ENCODE data around the gene CKS2. TPM values are rescaled to one million over a fixed set of nuclear protein-coding genes. Genes with fewer than 3 reads are reported as not detected.

Gene CKS2
- polyA plus RNA-seq, 1 donor from 2014 or later, result 48.5 TPM

GRCh38 chr9:89284076-89284475 lies 26.9 kb upstream of the CKS2 start:
- Histone ChIP-seq H3K4me3 (ENCODE audit: low read length) (no peak overlapping the region), H3K27me3 (ENCODE audit: insufficient read depth, low read depth, low read length) (no peaks in the 10 kb centered on the region), H3K9me3 (ENCODE audit: low read length) (no peaks in the 10 kb centered on the region)

GRCh38 chr9:89291741-89292140 lies 19.3 kb upstream of the CKS2 start:
- Histone ChIP-seq H3K79me2 (replicated peaks; ENCODE audit: insufficient read depth, low read length) (no peaks in the 10 kb centered on the region), H4K20me1 (ENCODE audit: insufficient read depth) (no peaks in the 10 kb centered on the region), H3K36me3 (ENCODE audit: insufficient read depth, low read length) (no peaks in the 10 kb centered on the region), H3K9ac (ENCODE audit: low read length) (no peak overlapping the region), H3K9me3 (ENCODE audit: low read length) (no peaks in the 10 kb centered on the region), H3K27ac (ENCODE audit: low read length) (no peak overlapping the region), H3K4me2 (ENCODE audit: low read length) (no peak overlapping the region), H2AFZ (ENCODE audit: low read depth, low read length) (no peak overlapping the region), H3K9me2 (ENCODE audit: insufficient read depth, low read length) (no peaks in the 10 kb centered on the region), H3K4me3 (ENCODE audit: low read length) (no peak overlapping the region), H3K27me3 (ENCODE audit: insufficient read depth, low read depth, low read length) (no peaks in the 10 kb centered on the region), H3F3A (ENCODE audit: insufficient read depth, low read length, poor library complexity, severe bottlenecking) (no peaks in the 10 kb centered on the region)
- TF ChIP-seq EZH2 (IDR thresholded peaks at IDR 0.05; ENCODE audit: borderline replicate concordance, insufficient read depth, low read length, poor library complexity, severe bottlenecking), result no peak
- TF ChIP-seq RAD21 (conservative IDR thresholded peaks at IDR 0.05), result no peak
- TF ChIP-seq REST (IDR thresholded peaks at IDR 0.05; ENCODE audit: borderline replicate concordance), result no peak
- no peak for TF ChIP-seq SMC3 (conservative IDR thresholded peaks at IDR 0.05; ENCODE audit: poor library complexity)
- TF ChIP-seq MXI1 (conservative IDR thresholded peaks at IDR 0.05; ENCODE audit: poor library complexity, severe bottlenecking), result no peak
- TF ChIP-seq CTCF (IDR thresholded peaks at IDR 0.05; ENCODE audit: poor library complexity, severe bottlenecking), result no peak
- TF ChIP-seq TAF1 (IDR thresholded peaks at IDR 0.05; ENCODE audit: low read depth), result no peak
- TF ChIP-seq EP300 (conservative IDR thresholded peaks at IDR 0.05; ENCODE audit: poor library complexity, severe bottlenecking), result no peak
- no peak for TF ChIP-seq POLR2AphosphoS5 (IDR thresholded peaks at IDR 0.05)

More at GRCh38 chr9:89284076-89284475, 26.9 kb upstream of the CKS2 start:
- H2AFZ ChIP-seq (ENCODE audit: low read depth, low read length), result no peak overlapping the region
- no peak overlapping the region for H3K27ac ChIP-seq (ENCODE audit: low read length)
- no peak overlapping the region for H3K9ac ChIP-seq (ENCODE audit: low read length)
- no peaks in the 10 kb centered on the region for H3K36me3 ChIP-seq (ENCODE audit: insufficient read depth, low read length)
- no peaks in the 10 kb centered on the region for H3F3A ChIP-seq (ENCODE audit: insufficient read depth, low read length, poor library complexity, severe bottlenecking)
- H3K9me2 ChIP-seq (ENCODE audit: insufficient read depth, low read length), result no peaks in the 10 kb centered on the region
- H4K20me1 ChIP-seq (ENCODE audit: insufficient read depth), result no peaks in the 10 kb centered on the region
- H3K4me2 ChIP-seq (ENCODE audit: low read length), result no peak overlapping the region
- no peaks in the 10 kb centered on the region for H3K79me2 ChIP-seq (replicated peaks; ENCODE audit: insufficient read depth, low read length)
- no peak for TF ChIP-seq EZH2 (IDR thresholded peaks at IDR 0.05; ENCODE audit: borderline replicate concordance, insufficient read depth, low read length, poor library complexity, severe bottlenecking)
- TF ChIP-seq TAF1 (IDR thresholded peaks at IDR 0.05; ENCODE audit: low read depth), result no peak
- TF ChIP-seq SMC3 (conservative IDR thresholded peaks at IDR 0.05; ENCODE audit: poor library complexity), result no peak
- no peak for TF ChIP-seq POLR2AphosphoS5 (IDR thresholded peaks at IDR 0.05)
- no peak for TF ChIP-seq EP300 (conservative IDR thresholded peaks at IDR 0.05; ENCODE audit: poor library complexity, severe bottlenecking)
